Measurements from ENCODE around the gene SH3RF2.
"Not testable (repeated sequence)": the region's sequence is repeated elsewhere in the genome, so short reads cannot be mapped to it uniquely, and the experiment has no call there.

Gene SH3RF2

GRCh38 chr5:145936401-145937131, at the start of gene SH3RF2:
Gene SH3RF2 (plus strand): TSS chr5:145936578. CDS start chr5:145937929, 1,351 bp downstream.
- DNase-seq = no peak

- DNase-seq = no peak
These were observed 49.2 kb upstream of the SH3RF2 start for GRCh38 chr5:145887217-145887616.

GRCh38 chr5:145887976-145888574, 48.3 kb upstream of the SH3RF2 start:
- DNase-seq = no peak

- no peak for DNase-seq
These were observed 46.8 kb upstream of the SH3RF2 start for GRCh38 chr5:145889611-145890010.

- DNase-seq = not testable (repeated sequence)
These were observed 45.0 kb upstream of the SH3RF2 start for GRCh38 chr5:145891378-145891777.

GRCh38 chr5:145898171-145898570, 38.2 kb upstream of the SH3RF2 start:
- no peak for DNase-seq

- DNase-seq = no peak
These were observed 34.0 kb upstream of the SH3RF2 start for GRCh38 chr5:145902421-145902820.

GRCh38 chr5:145903113-145903512, 33.3 kb upstream of the SH3RF2 start:
- DNase-seq = no peak

GRCh38 chr5:145903867-145904266, 32.5 kb upstream of the SH3RF2 start:
- no peak for DNase-seq

GRCh38 chr5:145904743-145905142, 31.6 kb upstream of the SH3RF2 start:
- no peak for DNase-seq

GRCh38 chr5:145906401-145906800, 30.0 kb upstream of the SH3RF2 start:
- no peak for DNase-seq

GRCh38 chr5:145908206-145908960, 28.0 kb upstream of the SH3RF2 start:
- DNase-seq = no peak

- no peak for DNase-seq
These were observed 25.2 kb upstream of the SH3RF2 start for GRCh38 chr5:145911164-145911563.

- no peak for DNase-seq
These were observed 24.4 kb upstream of the SH3RF2 start for GRCh38 chr5:145912019-145912418.

- DNase-seq = no peak
These were observed 23.8 kb upstream of the SH3RF2 start for GRCh38 chr5:145912594-145912993.

GRCh38 chr5:145913701-145914100, 22.7 kb upstream of the SH3RF2 start:
- no peak for DNase-seq

GRCh38 chr5:145915970-145916638, 20.3 kb upstream of the SH3RF2 start:
- no peak for DNase-seq

- DNase-seq = no peak
These were observed 19.1 kb upstream of the SH3RF2 start for GRCh38 chr5:145917288-145917687.

- DNase-seq = no peak
These were observed 18.0 kb upstream of the SH3RF2 start for GRCh38 chr5:145918397-145918796.

- DNase-seq = no peak
These were observed 17.0 kb upstream of the SH3RF2 start for GRCh38 chr5:145919413-145919812.

GRCh38 chr5:145920542-145921210, 15.7 kb upstream of the SH3RF2 start:
- no peak for DNase-seq

GRCh38 chr5:145921211-145921610, 15.2 kb upstream of the SH3RF2 start:
- no peak for DNase-seq

GRCh38 chr5:145922059-145922458, 14.3 kb upstream of the SH3RF2 start:
- no peak for DNase-seq
